Inferior parietal cortex (tissue), 1 donor: ENCODE results near the gene PTPRN2.

ENCODE experiments used
- DNase-seq: peaks from one replicate; pipeline ENCODE4 v3.0.0-alpha.2; 2016; ENCODE audit errors: extremely low spot score

PTPRN2 gene

DNA sequence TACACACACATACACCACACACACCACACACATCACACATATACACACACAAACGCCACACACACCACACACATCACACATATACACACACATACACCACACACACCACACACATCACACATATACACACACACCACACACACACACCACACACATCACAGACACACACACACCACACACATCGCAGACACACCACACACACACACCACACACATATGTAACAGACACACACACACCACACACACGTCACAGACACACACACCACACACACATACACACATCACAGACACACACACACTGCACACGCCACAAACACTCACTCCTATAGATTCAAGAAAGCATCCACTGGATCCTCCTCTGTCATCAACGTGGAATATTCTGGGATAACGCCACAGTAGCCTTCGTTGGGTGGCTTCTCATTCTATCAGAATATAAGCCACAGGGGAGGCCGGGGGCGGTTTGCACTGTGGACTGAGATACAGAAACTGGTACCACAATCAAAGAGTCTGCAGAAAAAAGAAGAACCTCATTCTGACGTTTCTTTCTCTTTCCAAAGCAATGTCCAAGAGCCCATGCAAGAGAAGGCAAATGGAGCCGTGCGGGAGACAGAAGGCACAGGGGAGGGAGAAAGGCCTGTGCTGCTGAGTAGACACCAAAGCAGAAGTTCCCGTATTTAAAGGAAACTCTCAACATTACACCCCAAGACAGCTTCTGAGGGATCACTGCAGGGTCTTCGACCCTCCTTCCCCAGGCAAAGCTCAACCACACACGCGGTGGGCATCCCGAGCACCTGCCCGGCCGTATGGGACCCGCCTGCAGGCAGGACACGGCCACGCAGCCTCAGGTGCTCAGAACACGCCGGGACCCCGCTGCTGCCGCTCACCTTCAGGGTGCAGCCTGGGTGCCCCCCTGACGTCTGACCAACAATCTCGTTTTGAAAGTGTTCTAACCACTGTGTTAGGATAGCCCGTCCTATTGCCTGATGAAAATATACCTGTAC is 929.6 kb downstream of the PTPRN2 start:
- no peak for DNase-seq

- no peak for DNase-seq
These were observed 931.3 kb downstream of the PTPRN2 start for GRCh38 chr7:157656195-157656769.

DNA sequence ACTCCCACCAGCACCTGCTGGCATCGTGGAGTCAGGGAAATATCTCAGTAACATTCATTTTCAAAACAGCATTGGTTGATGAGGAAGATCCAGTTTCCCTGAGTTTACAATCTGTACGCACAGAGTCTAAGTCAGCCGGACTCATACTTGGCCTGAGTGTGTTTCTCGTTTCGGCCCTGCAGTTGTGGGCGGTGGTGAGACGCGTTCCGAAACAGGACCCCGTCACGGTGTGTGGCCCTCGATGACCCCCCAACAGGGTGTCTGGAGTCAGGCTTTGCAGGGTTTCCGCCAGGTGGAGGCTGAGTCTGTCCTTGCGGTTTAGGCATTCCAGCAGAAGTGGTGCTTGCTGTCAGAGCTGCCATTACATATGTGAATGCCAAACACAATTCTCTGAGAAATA is 933.3 kb downstream of the PTPRN2 start:
- no peak for DNase-seq

GRCh38 chr7:157653827-157654207 is 933.8 kb downstream of the PTPRN2 start:
- no peak for DNase-seq

GRCh38 chr7:157652954-157653826 is 934.4 kb downstream of the PTPRN2 start:
- no peak for DNase-seq

DNA sequence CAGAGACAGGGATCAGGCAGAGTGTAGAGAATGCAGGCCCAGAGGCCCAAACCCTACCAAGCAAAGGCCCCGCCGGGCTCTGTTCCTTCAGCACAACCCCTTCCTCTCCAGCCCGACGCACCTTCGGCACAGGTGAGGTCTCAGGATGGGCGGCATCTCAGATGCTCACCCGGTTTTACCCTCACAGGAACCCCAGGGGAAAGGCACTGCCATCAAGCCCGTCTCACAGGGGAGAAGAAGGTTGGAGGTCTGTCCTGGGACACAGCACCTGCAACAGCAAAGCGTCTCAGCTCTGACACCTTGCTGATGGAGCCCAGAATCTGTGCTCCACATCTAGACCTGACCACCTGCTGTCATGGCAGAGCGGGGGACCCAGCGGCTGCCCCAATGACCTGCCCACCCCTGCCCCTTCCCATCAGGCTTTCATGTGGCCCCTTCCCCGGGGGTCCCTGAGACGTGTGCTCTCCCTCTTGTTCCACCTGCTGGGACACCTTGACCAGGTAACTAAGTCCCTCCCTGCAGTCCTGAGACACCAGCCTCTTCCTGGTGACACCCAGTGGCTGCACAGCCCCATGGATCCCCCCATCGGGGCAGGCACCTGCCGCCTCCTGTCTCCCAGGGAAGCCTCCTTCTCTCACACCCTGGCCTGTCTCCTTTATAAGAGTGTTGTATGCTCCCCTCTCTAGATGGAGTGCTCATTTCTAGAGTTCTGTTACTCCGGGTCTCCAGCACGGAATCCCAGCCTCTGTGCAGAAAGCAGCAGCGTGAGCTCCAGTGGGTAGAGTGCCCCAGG is 935.3 kb downstream of the PTPRN2 start:
- DNase-seq: no peak

- no peak for DNase-seq
These were observed 936.1 kb downstream of the PTPRN2 start for GRCh38 chr7:157651366-157652160.

DNA sequence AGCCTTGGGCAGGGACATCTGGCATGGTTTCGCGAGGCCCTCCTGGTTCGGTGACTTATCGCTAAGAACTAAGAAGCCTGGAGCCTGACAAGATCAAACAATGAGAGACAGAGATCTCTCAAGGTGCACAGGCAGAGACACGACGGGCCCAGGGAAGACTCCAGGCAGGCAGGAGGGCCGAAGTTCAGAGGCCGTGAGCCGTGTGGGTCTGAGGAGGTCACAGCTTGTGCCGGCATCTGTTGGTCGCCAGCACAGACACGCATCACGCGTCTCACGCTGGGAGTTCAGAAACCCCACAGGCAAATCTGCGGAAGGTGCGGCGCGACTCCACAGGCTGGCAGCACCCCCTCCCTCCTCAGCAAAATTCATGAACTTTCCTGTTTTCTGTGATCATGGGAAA is 936.8 kb downstream of the PTPRN2 start:
- DNase-seq: no peak

GRCh38 chr7:157650131-157650631 is 937.4 kb downstream of the PTPRN2 start:
- DNase-seq: no peak

- no peak for DNase-seq
These were observed 941.1 kb downstream of the PTPRN2 start for GRCh38 chr7:157646551-157646950.

- no peak for DNase-seq
These were observed 942.1 kb downstream of the PTPRN2 start for GRCh38 chr7:157645539-157645938.

DNA sequence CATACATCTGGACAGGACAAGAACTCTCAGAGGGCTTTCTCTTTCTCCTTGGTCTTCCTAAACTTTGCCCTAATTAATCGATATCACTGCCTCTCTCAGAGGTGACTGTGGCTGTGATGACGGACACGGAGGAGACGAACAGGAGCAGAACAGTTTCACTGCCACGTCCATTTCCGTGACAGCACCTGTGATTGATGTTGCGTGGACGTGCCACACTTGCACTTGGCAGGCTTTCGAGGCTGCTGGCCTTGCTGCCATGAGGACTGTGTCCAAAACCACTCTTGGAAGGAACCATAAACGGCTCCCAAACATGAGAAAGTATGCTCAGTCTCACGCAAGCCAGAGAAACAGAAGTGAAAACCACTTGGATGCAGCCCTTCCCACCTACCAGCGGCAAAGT is 942.7 kb downstream of the PTPRN2 start:
- DNase-seq: no peak

DNA sequence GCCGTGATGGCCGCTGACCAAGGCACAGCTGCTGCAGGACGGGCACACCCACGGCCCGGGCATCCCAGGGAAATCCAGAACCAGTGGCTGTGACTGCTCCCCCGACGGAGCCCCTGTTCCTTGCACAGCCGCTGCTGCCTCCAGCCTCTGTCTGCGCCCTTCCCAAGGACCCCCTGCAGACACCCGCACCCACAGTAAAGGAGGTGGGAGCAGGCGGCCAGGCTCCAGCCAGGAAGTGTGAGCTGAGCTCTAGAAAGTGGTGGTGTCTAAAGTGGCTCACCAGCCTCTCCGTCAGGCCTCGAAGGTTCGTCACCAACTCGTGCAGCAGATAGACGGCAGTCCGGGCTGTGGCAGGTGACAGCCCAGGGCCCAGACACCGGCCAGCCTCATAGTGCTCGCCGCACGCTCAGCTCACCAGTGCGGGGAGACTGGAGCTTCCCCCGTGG is 944.1 kb downstream of the PTPRN2 start:
- DNase-seq: no peak

DNA sequence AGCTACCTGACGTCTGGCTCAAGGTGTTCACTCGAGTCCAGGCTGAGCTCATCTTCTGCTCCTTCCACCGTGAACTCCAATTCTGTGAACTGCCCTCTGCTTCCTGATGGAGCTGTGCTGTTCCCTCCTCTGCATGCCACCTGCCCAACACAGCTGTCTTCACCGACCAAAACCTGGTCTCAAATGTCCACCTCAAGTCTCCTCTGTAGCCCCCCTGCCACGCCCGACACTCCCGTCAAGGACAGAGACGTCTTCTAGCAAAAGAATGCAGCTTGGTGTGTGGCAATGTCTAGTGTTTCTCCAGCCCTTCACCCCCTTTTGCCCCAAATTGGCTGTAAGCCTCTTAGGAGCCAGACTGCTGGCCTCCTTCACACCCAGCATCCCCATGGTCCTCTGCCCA is 945.8 kb downstream of the PTPRN2 start:
- DNase-seq: no peak

- no peak for DNase-seq
These were observed 947.5 kb downstream of the PTPRN2 start for GRCh38 chr7:157640144-157640543.

GRCh38 chr7:157638563-157638962 is 949.1 kb downstream of the PTPRN2 start:
- no peak for DNase-seq

DNA sequence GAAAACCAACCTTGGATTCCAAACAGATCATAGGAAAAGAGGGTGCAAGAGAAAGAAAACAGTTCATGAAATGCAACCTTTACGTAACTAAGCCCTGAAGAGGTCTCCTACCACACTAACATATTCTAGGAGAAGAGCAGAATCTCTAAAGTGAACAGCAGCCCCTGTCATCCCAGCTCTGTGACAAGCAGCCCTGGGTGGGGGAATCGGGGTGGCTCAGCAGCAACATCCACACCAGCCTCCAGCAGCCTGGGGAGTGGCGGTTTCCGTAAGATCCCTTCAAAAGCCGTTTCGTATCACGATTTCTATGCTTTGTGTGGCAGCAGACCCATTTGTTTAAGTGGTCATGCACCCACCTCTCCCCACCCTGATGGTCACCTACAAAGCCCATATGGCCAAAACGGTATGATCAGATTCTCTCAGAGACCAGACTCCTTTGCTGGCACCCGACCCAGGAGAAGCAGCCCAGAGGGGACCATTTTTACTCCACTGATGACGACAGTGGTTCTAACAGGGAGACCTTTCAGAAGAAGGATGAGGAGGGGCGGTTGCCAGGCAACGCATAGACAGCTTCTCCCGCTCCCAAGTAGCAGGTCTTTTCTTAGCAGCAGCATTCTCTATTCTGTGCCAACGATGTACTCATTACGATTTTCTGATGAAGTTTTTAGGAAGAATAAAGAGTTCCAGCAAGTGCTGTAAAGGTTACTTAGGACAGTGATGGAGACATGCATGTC is 950.2 kb downstream of the PTPRN2 start:
- no peak for DNase-seq

GRCh38 chr7:157635669-157636068 is 952.0 kb downstream of the PTPRN2 start:
- DNase-seq: no peak

- no peak for DNase-seq
These were observed 952.5 kb downstream of the PTPRN2 start for GRCh38 chr7:157635148-157635500.
